Activated naive CD8-positive, alpha-beta T cell treated with anti-CD3 and anti-CD28 coated beads for 36 hours (primary cell): ENCODE measurements around the gene PIP. TPM values are rescaled to one million over a fixed set of nuclear protein-coding genes. Genes with fewer than 3 reads are reported as not detected.
"Not testable (repeated sequence)": the region's sequence is repeated elsewhere in the genome, so short reads cannot be mapped to it uniquely, and the experiment has no call there.

Source experiments
- DNase-seq: peaks from one replicate; pipeline ENCODE4 v3.0.0; 2021
- H3K27ac Mint-ChIP-seq: one replicate; pipeline ENCODE4 v1.8.0; 2022; ENCODE audit warnings: mild to moderate bottlenecking, moderate library complexity, mixed read lengths
- H3K27me3 Mint-ChIP-seq: one replicate; pipeline ENCODE4 v1.8.0; 2022; ENCODE audit warnings: mild to moderate bottlenecking, mixed read lengths
- H3K36me3 Mint-ChIP-seq: one replicate; pipeline ENCODE4 v1.8.0; 2021; ENCODE audit warnings: mild to moderate bottlenecking, mixed read lengths
- H3K4me1 Mint-ChIP-seq: one replicate; pipeline ENCODE4 v1.8.0; 2021; ENCODE audit warnings: mixed read lengths
- H3K4me3 Mint-ChIP-seq: one replicate; pipeline ENCODE4 v1.8.0; 2022; ENCODE audit warnings: mild to moderate bottlenecking, moderate library complexity, mixed read lengths
- H3K9me3 Mint-ChIP-seq: one replicate; pipeline ENCODE4 v1.8.0; 2022; ENCODE audit warnings: mixed read lengths
- total RNA-seq, 2 experiments: library from RNA; stranded (reverse); gene quantifications; one replicate each; pipeline ENCODE4 v1.2.3, GENCODE V29; 2021

Gene PIP
- not detected for total RNA-seq

DNA sequence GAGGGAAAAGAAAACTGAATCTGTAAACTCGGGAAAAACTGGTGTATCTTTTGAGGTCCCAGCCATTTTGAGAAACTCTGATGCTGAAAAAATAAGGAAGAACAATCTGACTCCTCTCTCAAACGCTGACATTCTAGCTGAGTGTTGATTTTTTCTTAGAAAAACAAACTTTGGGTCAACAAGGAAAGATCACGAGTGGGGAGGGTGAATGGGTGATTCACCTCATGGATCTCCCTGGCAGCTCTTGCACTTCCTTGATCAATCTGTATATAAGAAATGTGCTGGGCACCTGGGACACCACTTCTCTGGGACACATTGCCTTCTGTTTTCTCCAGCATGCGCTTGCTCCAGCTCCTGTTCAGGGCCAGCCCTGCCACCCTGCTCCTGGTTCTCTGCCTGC, at the start of gene PIP:
TSS of gene PIP (plus strand) at position 297 of the 400 bp plus-strand sequence. CDS start at position 337, 40 bp downstream.
- Mint-ChIP-seq H3K27me3 (peaks cover 26% of the 10 kb centered on the region), H3K4me1 (no peaks in the 10 kb centered on the region), H3K27ac (no peak within 1 kb of the TSS), H3K36me3 (no peaks in the 10 kb centered on the region), H3K4me3 (no peak within 1 kb of the TSS), H3K9me3 (no peaks in the 10 kb centered on the region)
- DNase-seq: no peak

DNA sequence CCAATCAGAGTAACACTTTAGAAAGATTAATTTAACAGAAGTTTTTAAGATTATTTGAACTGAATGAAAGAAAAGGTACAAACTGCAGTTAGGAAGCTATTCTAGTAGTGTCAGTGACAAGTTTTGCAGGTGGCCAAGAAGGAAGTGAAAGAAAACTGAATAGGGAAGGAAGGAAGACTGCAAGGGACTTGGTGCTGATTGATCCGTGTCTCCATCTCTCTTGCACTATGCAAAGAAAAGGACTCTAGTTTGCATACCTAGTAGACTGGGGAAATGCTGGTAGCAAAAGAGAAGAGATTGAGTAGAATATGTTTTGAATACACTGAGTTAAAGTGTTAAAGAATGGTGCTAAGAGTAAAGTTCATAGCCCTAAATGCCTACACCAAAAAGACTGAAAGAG, 46.8 kb upstream of the PIP start:
- H3K9me3 Mint-ChIP-seq: peaks cover 14% of the 10 kb centered on the region
- H3K27ac Mint-ChIP-seq: no peak overlapping the region
- H3K4me1 Mint-ChIP-seq: no peaks in the 10 kb centered on the region
- no peaks in the 10 kb centered on the region for H3K36me3 Mint-ChIP-seq
- no peak for DNase-seq
- H3K27me3 Mint-ChIP-seq: no peaks in the 10 kb centered on the region
- no peak overlapping the region for H3K4me3 Mint-ChIP-seq

GRCh38 chr7:143085610-143086009, 46.3 kb upstream of the PIP start:
- H3K4me1 Mint-ChIP-seq, H3K4me3 Mint-ChIP-seq, H3K27me3 Mint-ChIP-seq, H3K36me3 Mint-ChIP-seq, H3K27ac Mint-ChIP-seq, DNase-seq: not testable (repeated sequence)
- peaks cover 14% of the 10 kb centered on the region for H3K9me3 Mint-ChIP-seq

DNA sequence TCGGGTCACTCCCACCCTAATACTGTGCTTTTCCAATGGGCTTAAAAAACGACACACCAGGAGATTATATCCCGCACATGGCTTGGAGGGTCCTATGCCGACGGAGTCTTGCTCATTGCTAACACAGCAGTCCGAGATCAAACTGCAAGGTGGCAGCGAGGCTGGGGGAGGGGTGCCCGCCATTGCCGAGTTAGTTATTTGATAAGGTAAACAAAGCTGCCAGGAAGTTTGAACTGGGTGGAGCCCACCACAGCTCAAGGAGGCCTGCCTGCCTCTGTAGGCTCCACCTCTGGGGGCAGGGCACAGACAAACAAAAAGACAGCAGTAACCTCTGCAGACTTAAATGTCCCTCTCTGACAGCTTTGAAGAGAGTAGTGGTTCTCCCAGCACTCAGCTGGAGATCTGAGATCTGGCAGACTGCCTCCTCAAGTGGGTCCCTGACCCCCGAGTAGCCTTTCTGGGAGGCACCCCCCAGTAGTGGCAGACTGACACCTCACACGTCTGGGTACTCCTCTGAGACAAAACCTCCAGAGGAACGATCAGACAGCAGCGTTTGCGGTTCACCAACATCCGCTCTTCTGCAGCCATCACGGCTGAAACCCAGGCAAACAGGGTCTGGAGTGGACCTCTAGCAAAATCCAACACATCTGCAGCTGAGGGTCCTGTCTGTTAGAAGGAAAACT, 43.2 kb upstream of the PIP start:
- not testable (repeated sequence) for DNase-seq, H3K36me3 Mint-ChIP-seq, H3K27me3 Mint-ChIP-seq, H3K27ac Mint-ChIP-seq, H3K4me1 Mint-ChIP-seq, H3K4me3 Mint-ChIP-seq
- H3K9me3 Mint-ChIP-seq: peaks cover 17% of the 10 kb centered on the region

DNA sequence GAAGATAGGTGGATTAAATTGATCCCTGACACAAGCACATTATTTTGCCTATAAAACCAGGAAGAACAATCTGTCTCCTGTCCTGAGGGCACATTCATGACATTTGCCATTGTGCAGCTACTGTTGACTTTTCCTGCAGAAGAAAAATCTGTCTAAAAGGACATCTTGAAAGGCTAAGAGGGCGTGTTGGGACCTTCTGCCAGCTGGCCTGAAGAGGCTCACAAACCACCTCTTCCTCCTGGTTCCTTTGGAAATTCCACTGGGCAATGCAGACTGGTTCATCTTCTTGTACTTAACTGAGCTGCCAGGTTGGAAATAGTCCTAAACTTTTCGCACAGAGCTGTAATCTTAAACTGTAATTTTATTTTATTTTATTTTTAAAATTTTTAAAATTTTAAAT, 35.7 kb upstream of the PIP start:
- Mint-ChIP-seq H3K27me3 (no peaks in the 10 kb centered on the region), H3K36me3 (no peaks in the 10 kb centered on the region), H3K27ac (no peak overlapping the region), H3K9me3 (peaks cover 22% of the 10 kb centered on the region), H3K4me3 (no peak overlapping the region), H3K4me1 (no peaks in the 10 kb centered on the region)
- DNase-seq: no peak

- DNase-seq, H3K27ac Mint-ChIP-seq, H3K4me1 Mint-ChIP-seq, H3K27me3 Mint-ChIP-seq, H3K36me3 Mint-ChIP-seq, H3K4me3 Mint-ChIP-seq: not testable (repeated sequence)
- H3K9me3 Mint-ChIP-seq: peaks cover 17% of the 10 kb centered on the region
Observed at GRCh38 chr7:143099579-143099978, 32.3 kb upstream of the PIP start.

- Mint-ChIP-seq H3K27me3 (no peaks in the 10 kb centered on the region), H3K4me3 (no peak overlapping the region)
- no peak for DNase-seq
Observed at GRCh38 chr7:143104759-143105158, 27.1 kb upstream of the PIP start.

DNA sequence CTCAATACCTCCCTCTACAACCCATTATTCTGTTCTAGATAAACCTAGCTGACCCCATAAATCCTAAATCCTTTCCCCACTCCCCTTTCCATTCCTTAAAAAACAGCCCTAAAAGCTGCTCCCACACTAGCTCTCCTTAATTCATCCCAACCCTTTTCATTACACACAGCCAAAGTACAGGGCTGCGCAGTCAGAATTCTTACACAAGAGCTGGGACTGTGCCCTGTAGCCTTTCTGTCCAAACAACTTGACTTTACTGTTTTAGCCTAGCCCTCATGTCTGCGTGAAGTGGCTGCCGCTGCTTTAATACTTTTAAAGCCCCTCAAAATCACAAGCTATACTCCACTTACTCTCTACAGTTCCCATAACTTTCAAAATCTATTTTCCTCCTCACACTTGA, 23.9 kb upstream of the PIP start:
- H3K9me3 Mint-ChIP-seq, H3K4me1 Mint-ChIP-seq, H3K27me3 Mint-ChIP-seq, H3K4me3 Mint-ChIP-seq, H3K27ac Mint-ChIP-seq, DNase-seq, H3K36me3 Mint-ChIP-seq: not testable (repeated sequence)

More at GRCh38 chr7:143104759-143105158, 27.1 kb upstream of the PIP start:
- H3K27ac Mint-ChIP-seq: no peak overlapping the region
- peaks cover 4% of the 10 kb centered on the region for H3K9me3 Mint-ChIP-seq
- no peaks in the 10 kb centered on the region for H3K36me3 Mint-ChIP-seq
- no peaks in the 10 kb centered on the region for H3K4me1 Mint-ChIP-seq

DNA sequence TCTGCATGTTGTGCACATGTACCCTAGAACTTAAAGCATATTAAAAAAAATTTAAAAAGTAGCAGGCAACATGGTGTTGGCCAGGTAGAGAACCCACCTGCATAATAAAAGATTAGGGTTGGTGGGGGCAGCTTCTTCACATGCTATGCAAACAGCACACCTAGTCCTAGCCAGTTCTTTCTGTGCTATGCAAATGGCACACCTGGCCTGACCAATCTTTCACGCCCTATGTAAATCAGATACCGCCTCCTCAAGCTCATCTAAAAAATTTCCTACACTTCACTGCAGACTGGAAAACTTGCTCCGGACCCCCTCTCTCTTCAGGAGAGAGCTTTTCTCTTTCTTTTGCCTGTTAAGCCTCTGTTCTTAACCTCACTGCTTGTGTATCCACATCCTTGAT, 14.5 kb upstream of the PIP start:
- Mint-ChIP-seq H3K4me3 (no peak overlapping the region), H3K36me3 (peaks cover 5% of the 10 kb centered on the region), H3K9me3 (peaks cover 17% of the 10 kb centered on the region), H3K27ac (no peak overlapping the region), H3K4me1 (no peaks in the 10 kb centered on the region), H3K27me3 (peaks cover 3% of the 10 kb centered on the region)
- DNase-seq: no peak

DNA sequence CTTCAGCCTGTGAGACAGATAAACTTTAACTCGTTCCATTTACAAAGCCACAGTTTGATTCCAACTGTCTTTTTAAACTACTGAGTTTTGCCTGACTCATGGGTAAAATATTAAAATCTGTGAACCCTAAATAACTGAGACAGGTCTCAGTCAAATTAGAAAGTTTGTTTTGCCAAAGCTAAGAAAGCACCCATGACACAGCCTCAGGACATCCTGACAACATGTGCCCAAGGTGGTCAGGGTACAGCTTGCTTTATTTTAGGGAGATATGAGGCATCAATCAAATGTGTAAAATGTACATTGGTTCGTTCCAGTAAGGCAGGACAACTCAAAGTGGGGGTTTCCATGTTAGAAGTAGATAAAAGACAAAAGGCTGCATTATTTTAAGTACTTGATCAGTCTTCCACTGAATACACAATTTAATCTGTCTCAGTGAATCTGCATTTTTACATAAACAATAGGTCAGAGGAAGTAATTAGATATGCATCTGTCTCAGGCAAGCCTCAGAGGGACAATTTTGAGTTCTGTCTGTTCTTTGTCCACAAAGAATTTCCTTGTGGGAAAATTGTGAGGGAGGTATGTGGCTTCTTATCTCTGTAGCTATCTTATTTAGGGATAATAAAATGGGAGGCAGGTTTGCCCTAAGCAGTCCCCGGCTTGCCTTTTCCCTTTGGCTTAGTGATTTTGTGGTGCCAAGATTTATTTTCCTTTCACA, 11.0 kb upstream of the PIP start:
- H3K27me3 Mint-ChIP-seq: no peaks in the 10 kb centered on the region
- H3K27ac Mint-ChIP-seq: no peak overlapping the region
- no peak for DNase-seq
- H3K4me3 Mint-ChIP-seq: no peak overlapping the region
- H3K4me1 Mint-ChIP-seq: no peaks in the 10 kb centered on the region
- peaks cover 3% of the 10 kb centered on the region for H3K36me3 Mint-ChIP-seq
- H3K9me3 Mint-ChIP-seq: peaks cover 18% of the 10 kb centered on the region

DNA sequence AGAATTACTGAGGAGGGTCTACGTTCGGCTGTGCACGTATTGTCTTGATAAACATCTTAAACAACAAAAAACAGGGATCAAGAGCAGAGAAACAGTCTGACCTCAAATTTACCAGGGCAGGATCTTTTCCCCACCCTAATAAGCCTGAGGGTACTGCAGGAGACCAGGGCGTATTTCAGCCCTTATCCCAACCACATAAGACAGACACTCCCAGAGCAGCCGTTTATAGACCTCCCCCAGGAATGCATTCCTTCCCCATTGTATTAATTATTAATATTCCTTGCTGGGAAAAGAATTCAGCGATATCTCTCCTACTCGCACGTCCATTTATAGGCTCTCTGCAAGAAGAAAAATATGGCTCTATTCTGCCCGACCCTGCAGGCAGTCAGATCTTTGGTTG, 8.6 kb upstream of the PIP start:
- not testable (repeated sequence) for H3K4me1 Mint-ChIP-seq, DNase-seq

DNA sequence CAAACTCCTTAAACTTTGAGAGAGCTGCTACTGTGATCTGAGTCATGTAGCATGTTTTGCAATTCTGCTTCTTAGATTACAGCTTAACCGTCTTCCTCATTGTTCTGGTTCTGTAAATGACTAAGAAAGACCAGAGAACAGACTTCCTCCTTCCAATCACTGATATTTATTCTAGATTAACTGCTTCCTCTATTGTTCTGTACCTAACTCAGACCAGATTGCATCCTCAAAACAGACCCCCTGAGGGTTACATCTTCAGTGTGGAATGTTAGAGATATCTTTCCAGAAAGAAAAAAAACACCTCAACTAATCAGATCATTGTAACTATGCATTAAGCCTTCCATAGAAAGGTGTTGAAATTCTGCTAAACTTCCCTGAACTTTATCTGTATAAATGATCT, 5.7 kb upstream of the PIP start:
- DNase-seq: no peak
- Mint-ChIP-seq H3K9me3 (peaks cover 14% of the 10 kb centered on the region), H3K27me3 (peaks cover 10% of the 10 kb centered on the region), H3K4me3 (no peak overlapping the region), H3K36me3 (peaks cover 3% of the 10 kb centered on the region), H3K4me1 (no peaks in the 10 kb centered on the region), H3K27ac (no peak overlapping the region)

More for the DNA sequence above, 8.6 kb upstream of the PIP start:
- not testable (repeated sequence) for H3K27me3 Mint-ChIP-seq, H3K36me3 Mint-ChIP-seq, H3K27ac Mint-ChIP-seq, H3K4me3 Mint-ChIP-seq
- peaks cover 14% of the 10 kb centered on the region for H3K9me3 Mint-ChIP-seq

GRCh38 chr7:143129051-143129450, 2.8 kb upstream of the PIP start:
- Mint-ChIP-seq H3K9me3 (peaks cover 8% of the 10 kb centered on the region), H3K27me3 (peaks cover 19% of the 10 kb centered on the region), H3K4me1 (no peaks in the 10 kb centered on the region), H3K4me3 (no peak overlapping the region), H3K36me3 (peaks cover 1% of the 10 kb centered on the region), H3K27ac (no peak overlapping the region)
- no peak for DNase-seq

DNA sequence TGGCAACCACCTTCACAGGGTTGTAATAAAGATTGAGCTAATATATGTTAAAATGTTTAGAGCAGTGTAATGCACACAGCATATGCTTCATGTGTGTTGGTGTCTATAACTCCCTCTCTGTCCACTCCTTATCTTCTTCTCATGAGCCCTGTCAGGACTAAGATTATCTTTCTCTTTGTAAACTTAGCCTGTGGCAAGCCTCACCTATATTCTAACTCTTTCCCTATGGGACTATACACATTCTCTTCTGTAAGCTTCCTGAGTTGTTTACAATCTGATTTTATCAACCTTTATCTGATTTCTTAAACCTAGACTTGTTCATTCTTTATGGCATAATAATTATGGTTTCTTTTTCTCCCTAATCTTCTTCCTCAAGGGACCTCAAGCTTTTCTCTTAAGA, 2.4 kb upstream of the PIP start:
- H3K4me3 Mint-ChIP-seq: no peak overlapping the region
- DNase-seq: no peak
- peaks cover under 1% of the 10 kb centered on the region for H3K36me3 Mint-ChIP-seq
- H3K27ac Mint-ChIP-seq: no peak overlapping the region
- H3K4me1 Mint-ChIP-seq: no peaks in the 10 kb centered on the region
- H3K9me3 Mint-ChIP-seq: peaks cover 5% of the 10 kb centered on the region
- peaks cover 19% of the 10 kb centered on the region for H3K27me3 Mint-ChIP-seq

DNA sequence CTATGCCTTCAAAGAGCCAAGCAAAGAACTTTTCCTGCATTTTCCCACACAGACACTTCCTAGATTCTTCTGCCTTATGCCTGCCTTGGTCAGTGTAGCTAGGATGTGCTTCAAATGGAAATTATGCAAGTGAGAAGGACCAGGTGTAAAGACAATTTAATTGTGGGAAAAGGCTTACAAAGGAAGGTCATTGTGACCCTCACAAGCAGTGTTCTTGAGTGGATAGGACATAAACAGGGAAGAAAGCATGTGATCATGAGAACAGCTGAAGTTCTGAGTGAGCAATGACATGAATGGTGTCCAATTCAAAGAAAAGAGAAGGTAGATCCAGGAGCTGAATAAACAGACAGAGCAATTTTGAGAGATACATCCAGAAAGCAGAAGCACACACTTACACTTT, 1.3 kb upstream of the PIP start:
- DNase-seq: no peak
- Mint-ChIP-seq H3K27me3 (peaks cover 26% of the 10 kb centered on the region), H3K4me3 (no peak overlapping the region), H3K4me1 (no peaks in the 10 kb centered on the region), H3K9me3 (peaks cover 3% of the 10 kb centered on the region), H3K36me3 (no peaks in the 10 kb centered on the region), H3K27ac (no peak overlapping the region)

DNA sequence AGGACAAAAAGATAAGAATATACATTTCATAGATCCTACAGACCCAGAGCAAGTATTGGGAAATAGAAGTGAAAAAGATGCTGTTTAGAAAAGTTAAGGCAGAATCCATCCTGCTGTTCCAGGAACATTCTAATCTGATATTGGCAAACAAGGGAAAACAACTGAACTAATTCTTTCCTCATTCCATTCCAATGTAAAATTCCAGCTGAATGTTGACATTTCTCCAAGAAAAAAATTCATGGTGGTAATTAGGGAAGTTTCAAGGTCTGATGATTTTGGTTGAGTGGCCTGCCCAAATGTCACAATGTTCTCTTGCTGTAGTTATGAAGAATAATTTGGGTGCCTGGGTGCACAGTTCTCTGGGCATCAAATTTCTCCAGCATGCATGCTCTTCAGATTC, 15.2 kb downstream of the PIP start:
- Mint-ChIP-seq H3K4me3 (no peak overlapping the region), H3K36me3 (peaks cover 2% of the 10 kb centered on the region), H3K27ac (no peak overlapping the region), H3K27me3 (peaks cover 21% of the 10 kb centered on the region), H3K9me3 (peaks cover 11% of the 10 kb centered on the region), H3K4me1 (no peaks in the 10 kb centered on the region)
- DNase-seq: no peak
